WTC11 (cell line): ENCODE measurements around the gene RNASE4. TPM values are rescaled to one million over a fixed set of nuclear protein-coding genes. Genes with fewer than 3 reads are reported as not detected.

ENCODE experiments used
- ARID4B ChIP-seq: sonication (generic); formaldehyde crosslinking; IDR thresholded peaks from 2 replicates; pipeline ENCODE4 v1.8.0; 2023; ENCODE audit warnings: missing genetic modification reagents, mild to moderate bottlenecking, borderline replicate concordance
- ATF1 ChIP-seq: sonication (generic); formaldehyde crosslinking; IDR thresholded peaks from 2 replicates; pipeline ENCODE4 v1.8.1; 2023; ENCODE audit warnings: mild to moderate bottlenecking, moderate library complexity, missing genetic modification reagents
- ATF3 ChIP-seq: sonication (generic); formaldehyde crosslinking; conservative IDR thresholded peaks from 2 replicates; pipeline ENCODE4 v1.8.1; 2022; ENCODE audit warnings: mild to moderate bottlenecking, missing genetic modification reagents
- E2F5 ChIP-seq: sonication (generic); formaldehyde crosslinking; IDR thresholded peaks from 2 replicates; pipeline ENCODE4 v1.8.1; 2022; ENCODE audit warnings: mild to moderate bottlenecking, moderate library complexity, missing genetic modification reagents
- ELF4 ChIP-seq: sonication (generic); formaldehyde crosslinking; IDR thresholded peaks from 2 replicates; pipeline ENCODE4 v1.8.1; 2022; ENCODE audit warnings: low read depth, mild to moderate bottlenecking, moderate library complexity, missing genetic modification reagents
- FOXP1 ChIP-seq: sonication (generic); formaldehyde crosslinking; IDR thresholded peaks from 2 replicates; pipeline ENCODE4 v1.8.0; 2022; ENCODE audit warnings: missing genetic modification reagents, mild to moderate bottlenecking, moderate library complexity, borderline replicate concordance
- IRF1 ChIP-seq: sonication (generic); formaldehyde crosslinking; IDR thresholded peaks from 2 replicates; pipeline ENCODE4 v1.8.0; 2023; ENCODE audit warnings: missing genetic modification reagents
- KAT7 ChIP-seq: sonication (generic); formaldehyde crosslinking; IDR thresholded peaks from 2 replicates; pipeline ENCODE4 v1.8.1; 2023; ENCODE audit warnings: missing genetic modification reagents, mild to moderate bottlenecking, borderline replicate concordance
- NR2C2 ChIP-seq: sonication (generic); formaldehyde crosslinking; IDR thresholded peaks from 2 replicates; pipeline ENCODE4 v1.8.0; 2022; ENCODE audit warnings: mild to moderate bottlenecking, missing genetic modification reagents
- NR3C1 ChIP-seq: sonication (generic); formaldehyde crosslinking; conservative IDR thresholded peaks from 2 replicates; pipeline ENCODE4 v1.8.1; 2023; ENCODE audit warnings: low read depth, mild to moderate bottlenecking, missing genetic modification reagents
- RELA ChIP-seq: sonication (generic); formaldehyde crosslinking; IDR thresholded peaks from 2 replicates; pipeline ENCODE4 v1.8.1; 2022; ENCODE audit warnings: missing genetic modification reagents, mild to moderate bottlenecking, borderline replicate concordance
- TEAD4 ChIP-seq: sonication (generic); formaldehyde crosslinking; IDR thresholded peaks from 2 replicates; pipeline ENCODE4 v1.8.0; 2022; ENCODE audit warnings: mild to moderate bottlenecking, missing genetic modification reagents
- TP53 ChIP-seq: sonication (generic); formaldehyde crosslinking; IDR thresholded peaks from 2 replicates; pipeline ENCODE4 v1.8.1; 2023; ENCODE audit warnings: mild to moderate bottlenecking, missing genetic modification reagents
- ZNF219 ChIP-seq: sonication (generic); formaldehyde crosslinking; IDR thresholded peaks from 2 replicates; pipeline ENCODE4 v1.8.0; 2023; ENCODE audit warnings: missing genetic modification reagents, mild to moderate bottlenecking, borderline replicate concordance
- ZNF232 ChIP-seq: sonication (generic); formaldehyde crosslinking; IDR thresholded peaks from 2 replicates; pipeline ENCODE4 v1.8.0; 2022; ENCODE audit warnings: mild to moderate bottlenecking, missing genetic modification reagents
- ZNF423 ChIP-seq: fragments of 250-450 bp; sonication (Bioruptor Pico); IDR thresholded peaks from 2 replicates; pipeline ENCODE4 v2.1.2; 2022; ENCODE audit warnings: mild to moderate bottlenecking, moderate library complexity
- total RNA-seq: library from RNA; stranded (reverse); gene quantifications from 3 replicates; pipeline ENCODE4 v1.2.3, GENCODE V29; 2021
- TF ChIP-seq, protein P1 (sequence below): sonication (generic); formaldehyde crosslinking; IDR thresholded peaks from 2 replicates; pipeline ENCODE4 v1.8.0; 2022; ENCODE audit warnings: mild to moderate bottlenecking, missing genetic modification reagents
- TF ChIP-seq, protein P2 (sequence below): sonication (generic); formaldehyde crosslinking; IDR thresholded peaks from 2 replicates; pipeline ENCODE4 v1.8.1; 2023; ENCODE audit warnings: mild to moderate bottlenecking, missing genetic modification reagents
- TF ChIP-seq, protein P3 (sequence below): fragments of 250-450 bp; sonication (Bioruptor Pico); IDR thresholded peaks from 2 replicates; pipeline ENCODE4 v1.9.0; 2021; ENCODE audit warnings: moderate library complexity, mild to moderate bottlenecking, inconsistent platforms, borderline replicate concordance
- TF ChIP-seq, protein P4 (sequence below): sonication (generic); formaldehyde crosslinking; IDR thresholded peaks from 2 replicates; pipeline ENCODE4 v1.8.1; 2023; ENCODE audit warnings: mild to moderate bottlenecking, missing genetic modification reagents
- TF ChIP-seq, protein P5 (sequence below): sonication (generic); formaldehyde crosslinking; IDR thresholded peaks from 2 replicates; pipeline ENCODE4 v1.8.0; 2022; ENCODE audit warnings: mild to moderate bottlenecking, missing genetic modification reagents
- TF ChIP-seq, protein P6 (sequence below): sonication (generic); formaldehyde crosslinking; IDR thresholded peaks from 2 replicates; pipeline ENCODE4 v1.8.1; 2022; ENCODE audit warnings: low read depth, missing genetic modification reagents, borderline replicate concordance

RNASE4 gene
- total RNA-seq, 1 experiment from 2014 or later, result 2.8 TPM

GRCh38 chr14:20683125-20683890 is 1.1 kb upstream of the RNASE4 start (continued):
- TF ChIP-seq E2F5 (CRISPR knock-in tag) (no peak), ZNF219 (no peak), ZNF232 (no peak; the same call in 1 of the 2 replicates), ATF3 (CRISPR knock-in tag) (no peak), TP53 (CRISPR knock-in tag) (no peak), NR3C1 (no peak), ELF4 (CRISPR knock-in tag) (no peak), ZNF423 (CRISPR knock-in tag) (no peak), FOXP1 (CRISPR knock-in tag) (no peak), RELA (no peak), NR2C2 (CRISPR knock-in tag) (no peak), KAT7 (CRISPR knock-in tag) (no peak), ARID4B (CRISPR knock-in tag) (no peak), IRF1 (CRISPR knock-in tag) (no peak), ATF1 (CRISPR knock-in tag) (no peak), TEAD4 (no peak)
- TF ChIP-seq, protein P1, sequence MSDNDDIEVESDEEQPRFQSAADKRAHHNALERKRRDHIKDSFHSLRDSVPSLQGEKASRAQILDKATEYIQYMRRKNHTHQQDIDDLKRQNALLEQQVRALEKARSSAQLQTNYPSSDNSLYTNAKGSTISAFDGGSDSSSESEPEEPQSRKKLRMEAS (CRISPR knock-in tag), result no peak
- TF ChIP-seq, protein P2, sequence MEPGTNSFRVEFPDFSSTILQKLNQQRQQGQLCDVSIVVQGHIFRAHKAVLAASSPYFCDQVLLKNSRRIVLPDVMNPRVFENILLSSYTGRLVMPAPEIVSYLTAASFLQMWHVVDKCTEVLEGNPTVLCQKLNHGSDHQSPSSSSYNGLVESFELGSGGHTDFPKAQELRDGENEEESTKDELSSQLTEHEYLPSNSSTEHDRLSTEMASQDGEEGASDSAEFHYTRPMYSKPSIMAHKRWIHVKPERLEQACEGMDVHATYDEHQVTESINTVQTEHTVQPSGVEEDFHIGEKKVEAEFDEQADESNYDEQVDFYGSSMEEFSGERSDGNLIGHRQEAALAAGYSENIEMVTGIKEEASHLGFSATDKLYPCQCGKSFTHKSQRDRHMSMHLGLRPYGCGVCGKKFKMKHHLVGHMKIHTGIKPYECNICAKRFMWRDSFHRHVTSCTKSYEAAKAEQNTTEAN (CRISPR knock-in tag), result 0 out of 2 replicates have a peak, but pooled peaks have one; percentile 11
- TF ChIP-seq, protein P3, sequence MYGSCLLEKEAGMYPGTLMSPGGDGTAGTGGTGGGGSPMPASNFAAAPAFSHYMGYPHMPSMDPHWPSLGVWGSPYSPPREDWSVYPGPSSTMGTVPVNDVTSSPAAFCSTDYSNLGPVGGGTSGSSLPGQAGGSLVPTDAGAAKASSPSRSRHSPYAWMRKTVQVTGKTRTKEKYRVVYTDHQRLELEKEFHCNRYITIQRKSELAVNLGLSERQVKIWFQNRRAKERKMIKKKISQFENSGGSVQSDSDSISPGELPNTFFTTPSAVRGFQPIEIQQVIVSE (CRISPR knock-in tag), result no peak
- TF ChIP-seq, protein P4, sequence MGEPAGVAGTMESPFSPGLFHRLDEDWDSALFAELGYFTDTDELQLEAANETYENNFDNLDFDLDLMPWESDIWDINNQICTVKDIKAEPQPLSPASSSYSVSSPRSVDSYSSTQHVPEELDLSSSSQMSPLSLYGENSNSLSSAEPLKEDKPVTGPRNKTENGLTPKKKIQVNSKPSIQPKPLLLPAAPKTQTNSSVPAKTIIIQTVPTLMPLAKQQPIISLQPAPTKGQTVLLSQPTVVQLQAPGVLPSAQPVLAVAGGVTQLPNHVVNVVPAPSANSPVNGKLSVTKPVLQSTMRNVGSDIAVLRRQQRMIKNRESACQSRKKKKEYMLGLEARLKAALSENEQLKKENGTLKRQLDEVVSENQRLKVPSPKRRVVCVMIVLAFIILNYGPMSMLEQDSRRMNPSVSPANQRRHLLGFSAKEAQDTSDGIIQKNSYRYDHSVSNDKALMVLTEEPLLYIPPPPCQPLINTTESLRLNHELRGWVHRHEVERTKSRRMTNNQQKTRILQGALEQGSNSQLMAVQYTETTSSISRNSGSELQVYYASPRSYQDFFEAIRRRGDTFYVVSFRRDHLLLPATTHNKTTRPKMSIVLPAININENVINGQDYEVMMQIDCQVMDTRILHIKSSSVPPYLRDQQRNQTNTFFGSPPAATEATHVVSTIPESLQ, result no peak
- TF ChIP-seq, protein P5, sequence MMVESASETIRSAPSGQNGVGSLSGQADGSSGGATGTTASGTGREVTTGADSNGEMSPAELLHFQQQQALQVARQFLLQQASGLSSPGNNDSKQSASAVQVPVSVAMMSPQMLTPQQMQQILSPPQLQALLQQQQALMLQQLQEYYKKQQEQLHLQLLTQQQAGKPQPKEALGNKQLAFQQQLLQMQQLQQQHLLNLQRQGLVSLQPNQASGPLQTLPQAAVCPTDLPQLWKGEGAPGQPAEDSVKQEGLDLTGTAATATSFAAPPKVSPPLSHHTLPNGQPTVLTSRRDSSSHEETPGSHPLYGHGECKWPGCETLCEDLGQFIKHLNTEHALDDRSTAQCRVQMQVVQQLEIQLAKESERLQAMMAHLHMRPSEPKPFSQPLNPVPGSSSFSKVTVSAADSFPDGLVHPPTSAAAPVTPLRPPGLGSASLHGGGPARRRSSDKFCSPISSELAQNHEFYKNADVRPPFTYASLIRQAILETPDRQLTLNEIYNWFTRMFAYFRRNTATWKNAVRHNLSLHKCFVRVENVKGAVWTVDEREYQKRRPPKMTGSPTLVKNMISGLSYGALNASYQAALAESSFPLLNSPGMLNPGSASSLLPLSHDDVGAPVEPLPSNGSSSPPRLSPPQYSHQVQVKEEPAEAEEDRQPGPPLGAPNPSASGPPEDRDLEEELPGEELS, result peak; percentile 38; the same call in 1 of the 2 replicates
- TF ChIP-seq, protein P6, sequence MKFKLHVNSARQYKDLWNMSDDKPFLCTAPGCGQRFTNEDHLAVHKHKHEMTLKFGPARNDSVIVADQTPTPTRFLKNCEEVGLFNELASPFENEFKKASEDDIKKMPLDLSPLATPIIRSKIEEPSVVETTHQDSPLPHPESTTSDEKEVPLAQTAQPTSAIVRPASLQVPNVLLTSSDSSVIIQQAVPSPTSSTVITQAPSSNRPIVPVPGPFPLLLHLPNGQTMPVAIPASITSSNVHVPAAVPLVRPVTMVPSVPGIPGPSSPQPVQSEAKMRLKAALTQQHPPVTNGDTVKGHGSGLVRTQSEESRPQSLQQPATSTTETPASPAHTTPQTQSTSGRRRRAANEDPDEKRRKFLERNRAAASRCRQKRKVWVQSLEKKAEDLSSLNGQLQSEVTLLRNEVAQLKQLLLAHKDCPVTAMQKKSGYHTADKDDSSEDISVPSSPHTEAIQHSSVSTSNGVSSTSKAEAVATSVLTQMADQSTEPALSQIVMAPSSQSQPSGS, result no peak
